ENCODE results near the gene SPHK1.

GRCh38 chr17:76416899-76417298, 32.5 kb downstream of the SPHK1 start:
- TF ChIP-seq ARNTL (CRISPR knock-in tag; IDR thresholded peaks at IDR 0.05; ENCODE audit: borderline replicate concordance, low read depth) (no peak), PATZ1 (CRISPR knock-in tag; IDR thresholded peaks at IDR 0.05; ENCODE audit: borderline replicate concordance) (no peak), ZNF8 (CRISPR knock-in tag; IDR thresholded peaks at IDR 0.05) (no peak), ZFP3 (CRISPR knock-in tag; IDR thresholded peaks at IDR 0.05) (no peak), OSR1 (CRISPR knock-in tag; IDR thresholded peaks at IDR 0.05) (no peak), ZFP30 (CRISPR knock-in tag; IDR thresholded peaks at IDR 0.05) (no peak)

Measured in SK-N-SH treated with all-trans-retinoic acid at 6 μM for 48 hours (cell line).